Activated CD8-positive, alpha-beta memory T cell treated with anti-CD3 and anti-CD28 coated beads, Interleukin-2, amount 50 U/mL, for 24 hours (primary cell): Measurements from ENCODE around the gene CHST11.
A peak's percentile ranks its signal among the peaks of the same experiment; 100 is the strongest.
"Not testable (repeated sequence)": the region's sequence is repeated elsewhere in the genome, so short reads cannot be mapped to it uniquely, and the experiment has no call there.

ENCODE experiments used
- DNase-seq: peaks from one replicate; pipeline ENCODE4 v3.0.0-alpha.2; 2020; ENCODE audit errors: extremely low read depth

CHST11 gene

DNA sequence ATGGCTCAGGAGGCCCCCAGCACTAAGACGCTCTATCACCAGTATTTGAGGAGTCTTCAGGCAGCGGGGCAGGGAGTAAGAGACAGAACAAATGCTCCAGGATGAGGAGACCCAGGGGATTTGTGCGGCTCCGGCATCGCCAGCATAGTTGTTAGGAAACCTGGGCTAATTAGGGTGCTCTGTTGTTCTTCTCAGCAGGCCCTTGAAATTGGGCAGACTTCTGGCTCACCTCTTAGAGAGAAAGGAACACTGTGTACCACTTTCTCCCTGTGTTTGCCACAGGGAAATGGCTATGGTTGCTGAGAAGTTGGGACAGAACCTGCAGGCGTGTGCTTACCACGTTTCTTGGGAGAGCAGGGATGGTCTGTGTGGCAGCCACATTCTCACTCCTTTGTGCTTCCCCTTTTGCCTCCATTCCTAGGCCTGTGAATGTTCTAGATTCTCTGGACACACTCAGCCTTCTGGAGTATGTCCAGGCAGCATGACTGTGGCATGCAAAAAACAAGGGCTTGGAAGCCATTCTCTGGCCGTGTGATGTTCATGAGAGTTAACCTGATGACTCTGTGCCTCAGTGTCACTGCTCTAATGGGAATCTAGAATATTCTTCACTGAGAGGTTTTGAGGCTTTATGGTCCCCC is 109.0 kb downstream of the CHST11 start:
- DNase-seq, result no peak

DNA sequence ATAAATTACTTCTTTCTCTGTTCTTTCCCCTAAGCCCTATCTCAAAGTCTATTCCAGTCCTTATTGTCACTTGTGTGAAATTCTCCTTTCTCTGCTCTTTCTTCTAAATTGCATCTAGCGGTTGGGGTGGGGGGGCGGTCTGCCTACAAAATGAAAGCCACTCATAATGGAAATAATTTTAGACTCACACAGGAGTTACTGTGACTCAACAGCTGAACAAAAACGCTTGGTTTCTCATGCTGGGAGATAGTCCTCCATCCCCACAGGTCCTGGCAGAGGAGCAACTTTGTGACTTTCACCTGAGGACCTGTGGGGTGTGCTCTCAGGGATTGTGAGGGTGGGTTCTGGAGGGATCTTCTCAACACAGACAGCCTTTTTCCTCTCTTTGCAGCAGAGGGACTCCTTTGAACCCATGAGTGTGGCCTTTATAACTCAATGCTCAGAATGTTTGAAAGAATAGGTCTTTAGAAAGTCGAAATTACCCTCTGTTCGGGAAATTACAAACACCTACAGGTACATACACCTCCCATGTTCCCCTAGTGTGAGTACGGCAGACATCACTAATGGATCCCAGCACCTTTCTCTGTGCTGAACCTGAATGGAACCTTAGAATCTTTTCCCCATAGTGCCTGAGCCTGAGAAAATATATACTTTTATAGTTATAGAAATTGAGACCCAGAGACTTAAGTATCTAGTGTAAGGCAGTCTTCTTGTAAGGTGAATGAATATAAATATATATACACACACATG is 109.7 kb downstream of the CHST11 start:
- DNase-seq, result peak; percentile 14

DNA sequence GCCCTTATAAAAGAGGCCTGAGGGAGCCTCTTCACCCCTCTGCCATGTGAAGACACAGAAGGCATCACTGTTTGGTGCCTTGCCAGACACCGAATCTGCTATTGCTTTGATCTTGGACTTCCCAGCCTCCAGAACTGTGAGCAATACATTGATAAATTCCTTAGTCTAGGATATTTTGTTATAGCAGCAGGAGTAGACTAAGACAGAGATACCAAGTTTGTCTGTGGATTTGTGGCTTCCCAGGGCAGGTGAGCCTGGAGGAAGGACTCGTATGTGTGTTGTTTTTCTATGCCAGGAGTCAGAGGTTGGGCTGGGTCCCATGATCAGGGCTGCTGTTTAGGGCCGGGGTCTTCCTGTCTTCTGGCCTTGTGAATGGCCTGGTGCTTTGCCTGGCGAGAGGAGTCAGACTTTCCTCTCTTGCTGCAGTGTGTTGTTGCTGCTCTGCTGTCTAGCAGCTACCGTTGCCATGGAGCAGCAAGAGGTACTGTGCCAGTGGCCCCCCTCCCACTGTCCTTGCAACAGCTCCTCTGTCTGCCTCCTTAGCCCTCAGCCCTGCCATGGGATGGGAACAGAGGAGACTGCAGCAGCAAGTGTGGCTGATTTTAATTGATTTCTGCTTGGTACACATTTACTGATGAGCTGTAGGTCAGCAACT is 111.2 kb downstream of the CHST11 start:
- no peak for DNase-seq

DNA sequence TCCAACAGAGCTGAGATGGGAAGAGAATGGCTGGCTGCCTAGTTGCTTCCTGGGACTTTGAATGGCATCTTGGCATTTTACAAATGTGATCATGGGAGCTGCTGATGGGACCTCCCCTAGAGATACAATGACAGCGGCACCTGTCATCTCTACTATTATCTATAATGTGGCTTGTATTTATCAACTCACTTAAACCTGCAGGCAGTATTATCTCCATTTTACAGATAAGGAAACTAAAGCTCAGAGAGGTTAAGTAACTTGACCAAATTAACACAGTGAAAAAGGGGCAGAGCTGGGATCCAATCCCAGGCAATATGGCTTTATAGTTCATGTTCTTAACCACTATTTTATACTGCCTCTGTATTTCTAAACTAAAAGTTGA is 111.7 kb downstream of the CHST11 start:
- no peak for DNase-seq

DNA sequence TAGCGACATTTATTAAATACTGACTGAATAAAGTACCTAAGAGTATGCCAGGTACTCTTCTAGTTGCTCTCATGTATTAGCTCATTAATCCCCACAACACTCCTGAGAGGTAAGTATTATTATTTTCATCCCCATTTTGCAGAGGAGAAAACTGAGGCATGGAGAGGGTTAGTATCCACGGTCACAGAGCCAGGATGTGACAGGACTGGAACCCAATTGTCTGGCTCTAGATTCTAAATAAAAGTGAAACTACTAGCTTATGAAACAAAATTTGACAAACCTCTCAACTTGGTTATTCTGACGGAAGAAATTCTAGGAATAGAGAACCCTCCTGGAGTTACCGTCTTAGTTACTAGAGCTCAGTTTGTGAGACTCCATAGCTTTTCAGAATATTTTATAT is 112.2 kb downstream of the CHST11 start:
- no peak for DNase-seq

DNA sequence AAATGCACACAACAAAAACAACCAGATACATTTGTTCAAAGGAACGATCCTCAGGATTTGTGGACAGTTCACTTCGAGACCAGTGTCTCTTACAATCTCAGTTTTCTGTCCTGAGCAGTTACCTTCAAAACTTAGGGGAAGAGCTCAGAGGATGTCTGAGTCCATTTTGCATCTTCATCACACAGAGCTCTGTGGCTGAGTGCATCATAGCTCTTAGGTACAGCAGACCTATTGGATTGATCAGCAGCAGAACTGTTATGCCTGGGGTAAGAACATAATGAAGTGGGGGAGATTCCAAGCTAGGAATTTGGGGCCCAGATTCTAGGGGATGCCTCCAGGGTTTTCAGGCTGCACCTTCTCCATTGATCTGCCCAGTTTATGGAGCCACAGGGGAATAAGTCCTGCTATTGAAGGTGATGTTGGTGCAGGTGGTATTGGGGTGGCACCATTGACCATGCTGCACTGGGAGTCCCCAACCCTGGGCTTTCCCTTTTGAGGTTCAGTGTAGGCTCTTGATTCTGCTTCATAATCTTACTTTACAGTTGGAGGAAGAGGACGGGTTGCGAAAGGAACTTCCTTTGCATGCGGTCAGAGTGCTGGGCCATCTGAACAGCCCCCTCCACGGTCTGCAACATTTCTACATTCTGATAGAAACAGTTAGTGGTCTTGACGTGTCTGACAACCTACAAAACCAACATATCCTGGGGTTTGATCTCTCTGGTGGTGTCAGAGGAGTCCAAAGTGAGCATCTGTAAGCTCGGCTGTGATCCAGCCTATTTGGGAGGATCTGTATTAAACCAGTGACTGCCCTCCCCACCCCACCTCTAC is 112.8 kb downstream of the CHST11 start:
- DNase-seq, result peak; percentile 10

DNA sequence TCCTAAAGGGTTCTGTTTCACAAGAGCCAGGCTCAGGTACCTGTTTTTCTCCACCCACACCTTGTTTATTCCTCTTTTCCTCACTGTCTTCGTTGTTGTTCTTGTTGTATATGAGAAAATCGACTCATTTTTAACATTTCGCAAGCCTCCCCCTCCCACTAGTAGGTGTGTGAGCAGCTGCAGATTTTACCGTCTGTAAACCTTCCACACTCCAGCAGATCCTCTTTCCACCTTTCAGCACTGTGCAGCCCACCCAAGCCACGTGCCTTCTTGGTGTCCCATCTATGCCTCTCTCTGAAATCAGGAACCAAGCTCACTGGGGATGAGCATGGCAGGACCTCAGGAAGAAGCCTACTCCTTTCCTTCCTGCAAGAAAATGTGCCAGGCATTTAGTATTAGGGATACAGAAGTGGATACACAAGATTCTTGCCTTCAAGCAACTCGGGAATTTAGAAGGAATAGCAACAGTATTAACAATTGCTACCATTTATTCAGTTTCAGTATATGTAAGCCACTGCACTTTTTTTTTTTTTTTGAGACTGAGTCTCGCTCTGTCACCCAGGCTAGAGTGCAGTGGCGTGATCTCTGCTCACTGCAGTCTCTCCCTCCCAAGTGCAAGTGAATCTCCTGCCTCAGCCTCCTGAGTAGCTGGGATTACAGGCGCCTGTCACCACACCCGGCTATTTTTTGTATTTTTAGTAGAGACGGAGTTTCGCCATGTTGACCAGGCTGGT is 113.6 kb downstream of the CHST11 start:
- no peak for DNase-seq

DNA sequence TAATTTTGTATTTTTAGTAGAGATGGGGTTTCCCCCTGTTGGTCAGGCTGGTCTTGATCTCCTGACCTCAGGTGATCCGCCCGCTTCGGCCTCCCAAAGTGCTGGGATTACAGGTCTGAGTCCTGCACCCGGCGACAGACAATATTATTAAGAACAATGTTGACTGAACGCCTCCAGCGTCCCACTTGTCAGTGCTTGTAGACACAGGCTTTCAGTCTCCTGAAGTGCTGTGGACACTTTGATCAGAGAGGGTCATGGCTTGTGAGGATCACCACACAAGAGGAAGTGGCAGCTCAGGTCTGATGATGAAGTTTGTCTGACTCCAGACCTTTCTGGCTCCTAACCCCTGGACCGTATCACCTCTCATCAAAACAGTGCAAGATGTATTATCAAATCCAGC is 114.6 kb downstream of the CHST11 start:
- DNase-seq, result no peak

DNA sequence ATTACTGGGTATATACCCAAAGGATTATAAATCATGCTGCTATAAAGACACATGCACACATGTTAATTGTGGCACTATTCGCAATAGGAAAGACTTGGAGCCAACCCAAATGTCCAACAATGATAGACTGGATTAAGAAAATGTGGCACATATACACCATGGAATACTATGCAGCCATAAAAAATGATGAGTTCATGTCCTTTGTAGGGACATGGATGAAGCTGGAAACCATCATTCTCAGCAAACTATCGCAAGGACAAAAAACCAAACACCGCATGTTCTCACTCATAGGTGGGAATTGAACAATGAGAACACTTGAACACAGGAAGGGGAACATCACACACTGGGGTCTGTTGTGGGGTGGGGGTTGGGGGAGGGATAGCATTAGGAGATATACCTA is 117.6 kb downstream of the CHST11 start:
- DNase-seq, result not testable (repeated sequence)

DNA sequence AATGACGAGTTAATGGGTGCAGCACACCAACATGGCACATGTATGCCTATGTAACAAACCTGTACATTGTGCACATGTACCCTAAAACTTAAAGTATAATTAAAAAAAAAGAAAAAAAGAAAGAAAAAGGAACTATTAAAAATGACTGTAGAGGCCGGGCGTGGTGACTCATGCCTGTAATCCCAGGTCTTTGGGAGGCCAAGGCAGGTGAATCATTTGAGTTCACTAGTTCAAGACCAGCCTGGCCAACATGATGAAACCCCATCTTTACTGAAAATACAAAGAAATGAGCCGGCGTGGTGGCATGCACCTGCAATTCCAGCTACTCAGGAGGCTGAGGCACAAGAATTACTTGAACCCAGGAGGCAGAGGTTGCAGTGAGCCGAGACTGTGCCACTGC is 118.0 kb downstream of the CHST11 start:
- not testable (repeated sequence) for DNase-seq

DNA sequence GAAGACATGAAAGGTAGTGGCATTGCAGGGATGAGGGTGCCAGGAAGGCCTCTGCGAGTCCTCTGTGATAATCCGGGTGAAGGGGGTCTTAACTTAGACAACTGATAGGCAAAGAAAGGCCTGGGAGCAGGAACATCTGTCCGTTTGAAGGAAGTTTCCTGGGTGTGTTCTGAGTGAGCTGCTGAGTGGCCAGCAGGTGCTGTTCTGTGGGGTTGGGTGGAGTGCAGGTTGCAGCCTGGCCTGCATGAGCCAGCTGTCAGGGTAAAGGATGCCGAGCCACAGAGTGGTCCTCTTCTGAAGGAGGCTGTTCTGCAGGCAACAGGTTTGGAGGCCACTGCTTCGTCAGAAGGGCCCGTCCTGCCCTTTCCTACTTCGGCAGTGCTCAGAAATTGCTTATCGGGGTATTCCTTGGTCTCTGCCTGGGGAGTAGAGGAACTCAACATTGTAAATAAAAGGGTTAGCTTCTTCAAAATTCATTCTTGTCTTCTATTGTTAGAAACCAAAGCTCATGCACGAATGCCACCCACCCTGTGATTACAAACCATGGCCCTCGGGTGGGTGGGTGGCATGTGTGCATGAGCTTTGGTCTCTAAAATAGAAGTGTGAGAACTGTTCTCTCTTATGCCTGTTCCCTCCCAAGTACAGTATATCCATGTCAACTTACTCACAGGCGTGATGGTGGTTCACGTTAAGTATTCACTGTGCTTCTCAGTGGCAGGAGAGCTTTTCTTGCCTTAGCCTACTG is 118.9 kb downstream of the CHST11 start:
- DNase-seq, result no peak

DNA sequence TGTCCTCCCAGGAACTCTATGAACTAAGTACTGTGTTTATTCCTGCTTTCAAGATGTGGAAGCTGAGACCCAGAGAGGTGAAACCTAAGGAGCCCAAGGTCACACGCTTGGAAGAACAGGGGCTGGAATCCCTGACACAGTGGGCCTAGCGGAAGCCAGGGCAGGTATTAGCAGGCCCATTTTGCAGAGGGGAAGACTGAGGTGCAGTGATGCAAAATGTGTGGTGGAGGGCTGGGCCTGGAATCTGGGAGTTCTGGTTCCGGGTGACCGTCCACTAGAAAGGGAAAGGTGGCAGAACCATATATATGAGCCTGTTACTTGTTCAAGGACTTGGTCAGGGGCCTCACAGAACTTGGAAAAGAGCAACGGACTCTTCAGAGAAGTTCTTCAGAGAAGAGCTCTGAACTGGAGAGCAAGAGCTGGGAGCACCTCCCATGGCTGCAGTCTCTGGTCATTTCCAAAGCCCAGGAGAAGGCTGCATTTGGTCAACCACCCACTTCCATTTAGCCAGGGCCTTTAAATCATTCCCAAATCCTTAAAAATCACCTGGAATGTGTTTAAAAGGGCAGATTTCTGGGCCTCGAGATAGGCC is 119.5 kb downstream of the CHST11 start:
- no peak for DNase-seq

DNA sequence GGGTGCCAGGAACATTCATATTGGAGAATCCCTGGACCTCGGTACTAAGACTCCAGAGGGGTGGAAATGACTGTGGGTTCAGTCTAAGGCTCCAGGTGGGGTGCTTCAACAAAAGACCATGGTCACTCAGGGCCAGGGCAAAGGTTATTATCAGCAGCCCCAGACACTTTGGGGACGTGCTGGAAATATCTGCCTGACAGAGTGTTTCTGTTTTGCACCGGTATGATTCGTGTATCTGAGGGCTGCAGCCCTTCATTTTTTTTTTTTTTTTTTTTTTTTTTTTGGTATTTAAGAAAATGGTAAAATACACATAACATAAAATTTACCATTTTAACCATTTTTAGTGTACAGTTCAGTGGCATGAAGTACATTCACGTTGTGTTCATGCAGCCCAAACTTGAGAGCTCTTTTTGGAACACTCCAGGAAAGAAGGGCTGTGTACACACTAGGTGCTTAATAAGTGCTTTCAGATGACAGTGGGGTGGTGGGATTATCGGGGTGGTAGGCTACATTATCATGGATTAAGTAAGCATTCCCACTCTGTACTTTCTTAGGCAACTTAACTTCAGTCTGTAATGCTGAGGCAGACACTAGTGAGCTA is 120.3 kb downstream of the CHST11 start:
- DNase-seq, result no peak

DNA sequence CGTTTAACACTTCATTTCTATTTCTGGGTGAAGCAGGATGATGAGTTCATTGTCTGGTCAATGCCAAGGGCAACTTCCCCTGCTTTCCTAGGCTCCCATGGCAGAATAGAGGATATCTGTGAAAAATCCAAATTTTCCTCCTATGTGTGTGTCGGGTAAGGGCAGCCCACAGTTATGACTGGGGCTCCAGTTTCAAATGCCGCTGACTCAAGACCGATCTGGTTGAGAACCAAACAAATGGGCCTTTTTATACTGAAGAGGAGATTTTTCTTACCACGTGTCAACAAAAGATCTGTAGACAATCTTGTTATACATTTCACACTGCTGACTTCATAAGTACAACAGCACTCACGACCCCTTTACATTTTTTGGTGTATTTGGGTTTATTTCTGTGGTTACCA is 120.8 kb downstream of the CHST11 start:
- no peak for DNase-seq

DNA sequence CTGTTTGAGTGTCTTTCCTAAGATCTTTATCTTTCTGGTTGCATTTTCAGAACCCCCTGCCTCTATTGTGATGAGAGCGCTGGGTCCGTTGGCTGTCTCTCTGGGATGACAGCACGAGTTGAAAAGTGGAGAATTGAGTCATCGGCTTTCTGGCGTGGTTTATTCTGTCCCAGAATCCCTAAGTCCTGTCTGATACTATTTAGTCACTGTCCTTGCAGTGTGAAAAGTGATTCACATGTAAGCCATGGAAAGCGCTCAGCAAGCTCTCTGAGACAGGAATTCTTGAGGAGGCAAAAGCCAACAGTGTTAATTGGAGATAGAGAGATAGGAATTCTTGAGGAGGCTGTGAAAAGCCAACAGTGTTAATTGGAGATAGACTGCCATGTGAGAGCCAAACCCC is 121.7 kb downstream of the CHST11 start:
- DNase-seq, result no peak

DNA sequence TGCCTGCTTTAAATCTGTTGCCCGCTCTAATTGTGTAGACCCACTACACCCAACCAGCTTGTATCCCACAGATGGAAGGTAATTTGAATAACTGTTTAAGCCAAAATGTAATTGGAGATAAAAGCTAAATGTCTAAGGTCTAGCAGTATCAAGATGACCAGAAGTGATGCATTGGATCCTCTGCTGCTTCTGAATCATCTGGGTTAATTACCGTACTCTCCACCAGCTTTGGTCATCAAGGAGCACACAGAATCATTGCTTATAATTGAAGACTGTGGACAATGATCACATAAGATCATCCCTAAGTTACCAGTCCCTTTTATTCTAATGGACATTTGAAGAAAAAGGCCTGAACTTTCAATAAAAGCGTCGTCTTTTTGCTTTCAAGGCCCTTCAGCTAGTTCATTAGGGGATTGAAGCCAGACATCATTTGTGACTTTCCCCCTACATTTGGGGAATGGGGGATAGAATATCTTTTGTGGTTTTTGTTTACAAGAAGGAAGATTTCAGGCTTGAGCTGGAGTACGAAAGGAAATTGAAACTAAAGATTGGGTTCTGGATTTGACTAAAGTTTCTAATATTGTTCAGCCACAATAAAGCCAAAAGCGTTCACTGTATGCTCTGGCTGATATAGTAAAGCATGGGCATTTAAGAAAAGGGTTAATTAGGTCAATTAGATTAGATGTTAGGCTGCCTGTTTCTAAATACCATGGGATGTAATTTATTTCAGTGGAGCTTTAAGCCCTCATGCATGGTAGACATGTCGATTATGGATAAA is 123.2 kb downstream of the CHST11 start:
- DNase-seq, result no peak

DNA sequence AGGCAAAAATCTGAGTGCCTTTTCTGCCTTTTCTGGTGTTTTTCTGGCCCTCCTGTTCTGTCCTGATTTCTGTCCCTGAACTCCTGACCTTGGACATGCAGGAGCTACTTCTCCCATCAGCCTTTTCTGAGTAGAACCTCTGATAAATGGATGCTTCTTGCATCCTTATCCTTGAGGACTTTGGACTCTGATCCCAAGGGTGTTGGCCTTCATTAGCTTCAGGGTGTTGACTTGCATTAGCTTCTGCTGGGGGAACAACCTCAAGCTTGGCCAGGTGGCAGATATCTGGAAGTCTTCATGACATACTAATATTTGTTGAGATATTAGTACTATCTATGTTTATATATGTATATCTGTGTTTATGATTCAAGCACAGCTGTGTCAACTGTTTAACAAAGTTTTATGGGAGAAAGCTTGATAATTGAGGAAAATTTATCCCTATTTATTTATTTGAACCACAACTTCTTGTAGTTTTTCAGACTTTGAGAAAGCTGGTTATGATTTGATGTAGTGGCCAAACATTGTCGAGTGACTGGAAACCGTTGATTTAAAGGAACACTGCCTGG is 124.3 kb downstream of the CHST11 start:
- no peak for DNase-seq

DNA sequence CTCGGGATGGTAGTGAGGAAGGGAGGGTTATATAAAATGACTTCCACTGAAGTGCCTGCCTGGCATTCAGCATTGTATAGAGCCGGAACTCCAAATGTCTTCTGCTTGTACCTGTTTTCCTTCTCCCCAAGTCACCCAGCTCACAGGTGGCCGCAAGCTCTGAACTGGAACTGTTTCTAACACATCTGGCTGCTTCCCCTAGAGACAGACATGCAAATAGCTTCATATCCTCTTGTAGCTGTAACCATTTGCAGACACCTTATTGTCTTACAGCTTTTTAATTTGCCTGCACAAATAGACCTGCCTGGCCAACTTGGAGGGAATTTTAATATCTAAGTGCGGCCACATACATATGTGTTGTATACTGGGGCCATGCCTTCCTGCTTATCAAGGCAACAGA is 126.0 kb downstream of the CHST11 start:
- DNase-seq, result no peak

DNA sequence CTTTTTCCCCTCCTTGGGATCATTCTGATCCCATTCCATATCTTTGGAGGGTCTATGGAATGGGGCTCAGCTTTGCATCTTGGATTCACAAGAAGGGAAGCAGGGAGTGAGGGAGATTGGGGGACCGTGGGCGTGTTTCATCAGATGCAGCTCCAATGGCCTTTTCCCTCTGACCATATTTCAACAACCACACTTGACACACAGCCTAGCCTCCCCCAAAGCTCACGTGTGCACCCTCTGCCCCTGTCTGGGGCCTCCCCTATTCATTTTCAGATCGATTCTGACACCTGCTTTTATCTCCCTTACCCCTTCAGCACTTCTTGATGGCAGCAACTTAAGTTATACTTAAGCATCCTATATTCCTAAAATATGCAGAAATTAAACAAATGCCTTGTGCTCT is 126.6 kb downstream of the CHST11 start:
- DNase-seq, result no peak
